Measurements from ENCODE around the gene AFTPH. TPM values are rescaled to one million over a fixed set of nuclear protein-coding genes. Genes with fewer than 3 reads are reported as not detected.

The AFTPH gene
- total and polyA plus RNA-seq, 3 donors from 2014 or later = 38.7 to 56.1 (median 43.9) TPM

DNA sequence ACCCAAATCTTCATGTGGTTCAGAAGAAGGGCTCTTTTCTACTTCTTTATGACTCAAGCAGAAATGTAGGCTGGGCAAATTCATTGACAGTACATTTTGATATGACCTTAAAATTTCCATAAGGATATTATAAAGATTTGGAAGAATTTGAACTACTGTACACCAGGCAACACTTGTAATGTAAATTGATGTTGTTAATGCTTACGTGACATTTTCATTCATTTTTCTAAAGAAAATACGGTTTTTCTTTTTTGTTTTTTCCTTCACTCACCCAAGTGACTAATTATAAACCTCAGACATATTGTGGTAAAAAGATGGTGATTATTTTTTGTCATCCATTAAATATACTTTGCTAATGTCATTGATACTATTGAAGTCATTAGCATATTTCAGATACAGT lies 17.4 kb downstream of the AFTPH start:
- TF ChIP-seq, protein P1, sequence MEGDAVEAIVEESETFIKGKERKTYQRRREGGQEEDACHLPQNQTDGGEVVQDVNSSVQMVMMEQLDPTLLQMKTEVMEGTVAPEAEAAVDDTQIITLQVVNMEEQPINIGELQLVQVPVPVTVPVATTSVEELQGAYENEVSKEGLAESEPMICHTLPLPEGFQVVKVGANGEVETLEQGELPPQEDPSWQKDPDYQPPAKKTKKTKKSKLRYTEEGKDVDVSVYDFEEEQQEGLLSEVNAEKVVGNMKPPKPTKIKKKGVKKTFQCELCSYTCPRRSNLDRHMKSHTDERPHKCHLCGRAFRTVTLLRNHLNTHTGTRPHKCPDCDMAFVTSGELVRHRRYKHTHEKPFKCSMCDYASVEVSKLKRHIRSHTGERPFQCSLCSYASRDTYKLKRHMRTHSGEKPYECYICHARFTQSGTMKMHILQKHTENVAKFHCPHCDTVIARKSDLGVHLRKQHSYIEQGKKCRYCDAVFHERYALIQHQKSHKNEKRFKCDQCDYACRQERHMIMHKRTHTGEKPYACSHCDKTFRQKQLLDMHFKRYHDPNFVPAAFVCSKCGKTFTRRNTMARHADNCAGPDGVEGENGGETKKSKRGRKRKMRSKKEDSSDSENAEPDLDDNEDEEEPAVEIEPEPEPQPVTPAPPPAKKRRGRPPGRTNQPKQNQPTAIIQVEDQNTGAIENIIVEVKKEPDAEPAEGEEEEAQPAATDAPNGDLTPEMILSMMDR (IDR thresholded peaks at IDR 0.05) = no peak
- no peak for TF ChIP-seq POLR2A (IDR thresholded peaks at IDR 0.05)
- Histone ChIP-seq H3K36me3 (ENCODE audit: low read depth, missing control alignments) (no peaks in the 10 kb centered on the region), H3K27me3 (no peaks in the 10 kb centered on the region), H3K4me1 (peaks cover 4% of the 10 kb centered on the region), H3K9me3 (no peaks in the 10 kb centered on the region), H3K27ac (no peak overlapping the region), H3K4me3 (no peak overlapping the region)
- 94 to 97% methylated on average over 2 of the region's 2 CpGs for WGBS, 2 donors
- intact Hi-C loops (cut with DNase I; ENCODE audit: low total_unique reads) = no loop called here
- no peak for DNase-seq

DNA sequence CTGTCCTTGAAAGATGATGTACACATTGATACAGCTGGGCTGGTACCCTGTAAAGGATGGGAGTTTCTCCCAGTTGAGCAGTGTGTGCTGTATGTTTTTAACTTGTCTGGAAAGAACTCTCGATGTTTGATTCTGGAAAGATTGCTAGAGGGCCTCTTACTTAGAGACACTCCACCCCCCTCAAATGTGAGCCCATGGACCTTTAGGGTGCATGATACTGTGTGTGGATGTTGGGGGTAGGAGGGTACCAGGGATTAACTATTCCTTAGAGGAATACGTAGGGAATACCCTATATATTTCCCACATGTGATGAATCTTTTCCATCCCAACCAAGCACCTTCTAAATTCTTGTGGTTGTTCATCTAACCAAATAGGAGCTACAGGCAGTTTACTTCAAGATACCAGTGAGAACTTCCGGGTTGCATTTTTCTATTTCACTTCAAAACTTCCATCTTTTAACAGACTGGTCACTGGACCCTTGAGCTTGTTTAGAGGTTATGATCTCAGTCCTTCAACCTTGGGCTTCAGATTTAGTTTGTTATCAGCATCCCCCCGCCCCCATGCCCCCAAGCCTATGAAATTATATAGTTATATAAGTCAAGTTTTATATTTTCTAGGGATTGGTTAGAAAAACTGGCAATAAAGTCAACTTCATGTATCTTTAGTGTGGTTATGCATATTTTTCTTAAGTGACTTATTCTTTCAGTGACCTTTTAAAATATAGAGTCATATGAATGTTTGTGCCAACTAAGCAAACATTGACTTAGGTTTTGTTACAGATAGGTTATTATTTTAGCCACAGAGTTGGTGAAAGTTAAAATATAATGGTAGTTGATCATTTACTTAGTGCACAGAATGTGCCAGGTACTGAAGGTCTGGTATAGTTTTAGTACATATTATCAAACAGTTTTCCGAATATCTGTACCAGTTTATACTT lies 18.2 kb downstream of the AFTPH start:
- TF ChIP-seq POLR2A (IDR thresholded peaks at IDR 0.05) = no peak
- TF ChIP-seq, protein P1 (IDR thresholded peaks at IDR 0.05) = no peak
- H3K9me3 ChIP-seq = no peaks in the 10 kb centered on the region
- no peaks in the 10 kb centered on the region for H3K27me3 ChIP-seq
- 80 to 92% methylated on average over 5 of the region's 5 CpGs for WGBS, 2 donors
- intact Hi-C loops (cut with DNase I; ENCODE audit: low total_unique reads) = no loop called here
- no peaks in the 10 kb centered on the region for H3K36me3 ChIP-seq (ENCODE audit: low read depth, missing control alignments)
- H3K27ac ChIP-seq = no peak overlapping the region
- H3K4me1 ChIP-seq = peaks cover 4% of the 10 kb centered on the region
- DNase-seq = no peak
- H3K4me3 ChIP-seq = no peak overlapping the region

GRCh38 chr2:64543008-64543697 lies 19.0 kb downstream of the AFTPH start:
- Histone ChIP-seq H3K27ac (no peak overlapping the region), H3K27me3 (no peaks in the 10 kb centered on the region), H3K4me1 (peaks cover 4% of the 10 kb centered on the region), H3K36me3 (ENCODE audit: low read depth, missing control alignments) (no peaks in the 10 kb centered on the region), H3K4me3 (no peak overlapping the region), H3K9me3 (no peaks in the 10 kb centered on the region)
- TF ChIP-seq, protein P1 (IDR thresholded peaks at IDR 0.05) = no peak
- no peak for TF ChIP-seq POLR2A (IDR thresholded peaks at IDR 0.05)
- no peak for DNase-seq
- intact Hi-C loops (cut with DNase I; ENCODE audit: low total_unique reads) = no loop called here

GRCh38 chr2:64548761-64549160 lies 24.6 kb downstream of the AFTPH start:
- intact Hi-C loops (cut with DNase I; ENCODE audit: low total_unique reads) = no loop called here
- no peak overlapping the region for H3K4me3 ChIP-seq
- peaks cover 4% of the 10 kb centered on the region for H3K4me1 ChIP-seq
- DNase-seq = no peak
- no peak for TF ChIP-seq POLR2A (IDR thresholded peaks at IDR 0.05)
- TF ChIP-seq, protein P1 (IDR thresholded peaks at IDR 0.05) = no peak
- no peaks in the 10 kb centered on the region for H3K36me3 ChIP-seq (ENCODE audit: low read depth, missing control alignments)
- WGBS, 2 donors = 81% methylated on average over 3 of the region's 3 CpGs
- H3K27me3 ChIP-seq = no peaks in the 10 kb centered on the region
- H3K27ac ChIP-seq = no peak overlapping the region
- H3K9me3 ChIP-seq = no peaks in the 10 kb centered on the region

Data from testis (tissue), 3 donors.